ENCODE measurements around the gene BYSL.
"Not testable (repeated sequence)": the region's sequence is repeated elsewhere in the genome, so short reads cannot be mapped to it uniquely, and the experiment has no call there.

BYSL gene

GRCh38 chr6:41942067-41942851 is 21.0 kb downstream of the BYSL start:
- DNase-seq (ENCODE audit: low read depth in 3 of 3), result no peak

- DNase-seq (ENCODE audit: low read depth in 3 of 3), result not testable (repeated sequence)
Measured at GRCh38 chr6:41942882-41943281, 21.6 kb downstream of the BYSL start.

DNA sequence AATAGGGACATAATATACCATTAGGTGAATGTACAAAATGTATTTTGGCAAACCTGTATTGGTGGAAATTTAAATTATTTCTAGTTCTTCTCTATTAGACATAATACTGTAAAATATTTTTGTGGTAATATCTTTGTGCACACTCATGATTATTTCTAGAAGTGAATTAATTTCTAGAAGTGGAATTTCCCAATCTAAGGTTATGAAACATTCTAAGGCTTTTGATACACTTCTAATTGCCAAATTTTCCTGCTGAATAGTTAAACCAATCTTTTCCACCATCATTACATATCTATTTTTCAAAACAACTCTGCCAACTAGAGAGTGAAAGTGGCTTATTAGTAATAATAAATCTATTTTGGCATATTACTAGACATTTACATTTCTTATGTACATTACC is 22.2 kb downstream of the BYSL start:
- no peak for DNase-seq (ENCODE audit: low read depth in 3 of 3)

GRCh38 chr6:41947581-41948220 is 26.4 kb downstream of the BYSL start:
- DNase-seq (ENCODE audit: low read depth in 3 of 3), result no peak

- DNase-seq (ENCODE audit: low read depth in 3 of 3), result no peak
Measured at GRCh38 chr6:41954668-41955067, 33.4 kb downstream of the BYSL start.

GRCh38 chr6:41955412-41955811 is 34.1 kb downstream of the BYSL start:
- DNase-seq (ENCODE audit: low read depth in 3 of 3), result no peak

GRCh38 chr6:41957117-41957516 is 35.8 kb downstream of the BYSL start:
- no peak for DNase-seq (ENCODE audit: low read depth in 3 of 3)

DNA sequence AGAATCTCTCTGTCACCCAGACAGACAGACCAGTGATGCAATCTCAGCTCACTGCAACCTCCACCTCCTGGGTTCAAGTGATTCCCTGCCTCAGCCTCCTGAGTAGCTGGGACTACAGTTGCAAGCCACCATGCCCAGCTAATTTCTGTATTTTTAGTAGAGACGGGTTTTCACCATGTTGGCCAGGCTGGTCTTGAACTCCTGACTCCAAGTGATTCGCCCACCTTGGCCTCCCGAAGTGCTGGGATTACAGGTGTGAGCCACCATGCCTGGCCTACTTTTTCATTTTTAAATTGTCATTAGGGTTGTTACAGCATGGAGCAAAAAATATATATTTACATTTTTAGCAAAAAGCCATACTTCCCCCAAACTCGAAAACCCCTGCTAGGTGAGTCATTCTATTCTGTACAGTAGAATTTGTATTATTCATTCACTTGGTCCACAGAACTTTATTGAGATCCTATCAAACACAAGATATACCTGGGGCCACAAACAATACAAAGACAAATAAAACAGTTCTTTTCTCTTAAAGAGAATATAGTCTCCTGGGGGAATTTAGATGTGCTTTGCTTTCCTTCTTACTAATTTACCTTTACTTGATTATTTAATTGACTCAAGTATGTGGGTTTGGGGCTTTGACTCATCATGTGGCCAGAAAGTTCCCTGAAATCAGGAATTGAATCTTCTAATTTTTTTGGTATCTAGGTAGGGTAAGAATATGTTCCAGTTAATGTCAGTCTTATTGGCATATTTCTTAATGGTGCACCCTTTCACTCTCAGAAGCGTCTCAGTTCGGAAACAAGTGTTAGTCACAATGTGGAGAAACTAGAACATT is 36.9 kb downstream of the BYSL start:
- DNase-seq (ENCODE audit: low read depth in 3 of 3), result peak in 1 of 3 experiments; percentile 31

- DNase-seq (ENCODE audit: low read depth in 3 of 3), result no peak
Measured at GRCh38 chr6:41960028-41960427, 38.7 kb downstream of the BYSL start.

DNA sequence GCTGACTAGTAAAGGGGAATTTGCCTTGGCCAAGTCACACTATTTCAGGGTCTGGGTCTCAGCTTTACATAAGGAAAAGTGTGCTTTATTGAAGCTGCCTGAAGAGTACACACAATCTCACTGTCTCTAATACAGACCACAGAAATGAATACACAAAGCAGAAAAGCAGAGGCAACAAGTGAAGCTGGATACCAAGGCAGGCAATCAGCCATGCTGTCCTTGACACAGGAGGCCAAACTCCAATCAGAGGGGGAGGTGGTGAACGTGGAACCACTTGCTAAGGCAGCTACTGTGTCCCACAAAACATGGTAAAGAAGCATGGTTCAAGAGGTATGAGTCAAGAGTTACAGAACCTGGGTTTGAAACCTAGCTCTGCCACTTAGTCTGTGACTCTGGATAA is 42.1 kb downstream of the BYSL start:
- no peak for DNase-seq (ENCODE audit: low read depth in 3 of 3)

GRCh38 chr6:41964201-41964887 is 43.0 kb downstream of the BYSL start:
- no peak for DNase-seq (ENCODE audit: low read depth in 3 of 3)

- DNase-seq (ENCODE audit: low read depth in 3 of 3), result no peak
Measured at GRCh38 chr6:41965429-41966213, 44.3 kb downstream of the BYSL start.

- DNase-seq (ENCODE audit: low read depth in 3 of 3), result no peak
Measured at GRCh38 chr6:41966214-41966920, 45.1 kb downstream of the BYSL start.

DNA sequence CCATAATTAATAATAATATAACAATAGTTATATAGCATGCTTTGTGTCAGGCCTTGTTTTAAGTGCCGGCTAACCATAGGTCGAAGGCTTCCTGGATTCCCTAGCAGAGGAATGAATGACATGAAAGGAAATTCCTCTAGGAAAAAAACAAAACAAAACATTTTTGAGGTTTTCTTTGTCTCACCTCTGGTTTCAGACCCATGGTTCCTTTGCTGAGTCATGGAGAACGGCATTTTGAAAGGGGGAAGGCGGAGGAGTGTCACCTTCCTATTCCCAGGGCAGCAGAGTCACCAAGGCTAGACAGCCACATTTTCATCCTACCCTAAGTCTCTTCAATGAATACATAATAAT is 45.6 kb downstream of the BYSL start:
- DNase-seq (ENCODE audit: low read depth in 3 of 3), result no peak

GRCh38 chr6:41967312-41968287 is 46.3 kb downstream of the BYSL start:
- no peak for DNase-seq (ENCODE audit: low read depth in 3 of 3)

DNA sequence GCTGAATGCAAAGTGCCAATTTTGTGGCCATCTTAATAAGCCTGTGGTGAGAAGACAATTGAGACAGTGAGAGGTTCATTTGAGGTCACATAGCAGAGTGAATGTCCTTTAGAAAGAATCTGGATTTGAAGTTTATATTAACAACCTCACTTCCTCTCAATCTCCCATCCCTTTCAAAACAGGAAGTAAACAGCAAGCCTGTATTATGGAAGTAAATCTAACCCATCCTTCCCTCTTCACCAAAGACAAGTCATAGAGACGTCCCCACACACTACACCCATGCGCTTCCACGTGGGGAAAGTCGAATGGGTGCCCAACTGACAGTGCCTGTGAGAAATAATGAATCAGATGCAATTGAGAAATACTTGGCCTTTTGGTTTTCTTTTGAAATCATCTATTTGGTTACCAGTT is 49.1 kb downstream of the BYSL start:
- peak; percentile 50 to 74 (median 52) for DNase-seq (ENCODE audit: low read depth in 3 of 3)

- DNase-seq (ENCODE audit: low read depth in 3 of 3), result no peak
Measured at GRCh38 chr6:41972826-41973225, 51.5 kb downstream of the BYSL start.

DNA sequence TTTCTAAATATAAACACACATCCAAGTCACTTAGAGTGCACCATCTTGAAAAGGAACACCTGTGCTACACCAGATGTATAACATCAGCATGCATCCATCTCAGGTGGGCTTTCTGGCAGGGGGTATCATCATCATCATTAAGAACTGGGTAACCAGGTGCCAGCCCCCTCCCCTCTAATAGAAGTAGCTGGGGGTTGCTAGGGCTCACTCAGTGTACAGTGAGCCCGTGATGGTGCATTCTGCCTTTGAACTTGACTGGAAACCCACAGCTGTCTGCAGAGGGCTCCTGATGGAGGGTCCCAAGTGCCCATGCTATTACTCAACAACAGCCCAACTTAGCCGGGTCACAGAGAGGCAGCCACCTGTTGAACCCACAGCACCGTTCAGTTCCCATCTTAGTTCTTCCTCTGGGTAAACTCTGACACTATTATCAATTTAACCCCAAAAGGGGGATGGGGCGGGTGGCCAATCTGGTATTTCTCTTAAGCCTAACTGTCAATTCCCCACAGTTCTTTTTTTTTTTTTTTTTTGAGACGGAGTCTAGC is 53.1 kb downstream of the BYSL start:
- no peak for DNase-seq (ENCODE audit: low read depth in 3 of 3)

DNA sequence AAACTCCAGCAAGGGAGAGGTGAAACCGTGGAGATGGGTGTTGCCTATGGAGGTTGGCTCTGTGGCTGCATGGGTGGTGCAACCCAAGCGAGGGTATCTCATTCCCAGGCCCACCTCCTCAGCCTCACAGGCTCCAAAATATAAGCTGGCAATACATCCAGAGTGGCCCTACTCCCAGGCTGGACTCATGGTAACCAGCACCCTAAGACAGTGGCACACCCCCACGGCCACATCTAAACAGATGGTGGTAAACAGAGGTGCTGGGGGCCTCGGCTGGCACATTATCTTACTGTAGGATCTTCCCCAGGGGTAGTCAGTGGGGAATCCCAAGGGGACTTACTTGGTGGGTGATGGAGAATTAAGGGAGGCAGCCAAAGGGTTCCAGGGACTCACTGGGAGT is 54.0 kb downstream of the BYSL start:
- no peak for DNase-seq (ENCODE audit: low read depth in 3 of 3)
